SK-N-SH treated with all-trans-retinoic acid at 6 μM for 48 hours (cell line): Measurements from ENCODE around the gene KL.

Experiments used
- ATAC-seq: fragments of 200-7000 bp; cut with Tn5 transposase; 3 replicates; pipeline ENCODE4 v1.9.1; 2020; ENCODE audit warnings: mild to moderate bottlenecking, moderate library complexity
- ARNTL ChIP-seq: fragments of 450-650 bp; formaldehyde crosslinking; IDR thresholded peaks from 2 replicates; pipeline ENCODE4 v1.5.0; 2020; ENCODE audit warnings: low read depth, mild to moderate bottlenecking, moderate library complexity, borderline replicate concordance
- BACH2 ChIP-seq: fragments of 250-450 bp; sonication (Bioruptor Pico); IDR thresholded peaks from 2 replicates; pipeline ENCODE4 v1.9.0; 2021; ENCODE audit warnings: mild to moderate bottlenecking, borderline replicate concordance
- CREB5 ChIP-seq: fragments of 250-450 bp; sonication (Bioruptor Pico); IDR thresholded peaks from 2 replicates; pipeline ENCODE4 v1.5.1; 2020; ENCODE audit warnings: low read depth, mild to moderate bottlenecking, moderate library complexity
- CSDC2 ChIP-seq: fragments of 250-450 bp; sonication (Bioruptor Pico); IDR thresholded peaks from 2 replicates; pipeline ENCODE4 v1.5.0; 2020; ENCODE audit warnings: mild to moderate bottlenecking, moderate library complexity
- CSRNP3 ChIP-seq: fragments of 250-450 bp; sonication (Bioruptor Pico); IDR thresholded peaks from 2 replicates; pipeline ENCODE4 v1.5.1; 2021; ENCODE audit warnings: mild to moderate bottlenecking, moderate library complexity
- ESRRG ChIP-seq: fragments of 250-450 bp; sonication (Bioruptor Pico); IDR thresholded peaks from 2 replicates; pipeline ENCODE4 v1.6.1; 2021; ENCODE audit warnings: mild to moderate bottlenecking
- ISL1 ChIP-seq: fragments of 250-450 bp; sonication (Bioruptor Pico); IDR thresholded peaks from 2 replicates; pipeline ENCODE4 v2.1.2; 2022; ENCODE audit warnings: mild to moderate bottlenecking, moderate library complexity
- OSR1 ChIP-seq: fragments of 250-450 bp; sonication (Bioruptor Pico); IDR thresholded peaks from 2 replicates; pipeline ENCODE4 v1.8.0; 2022; ENCODE audit warnings: moderate library complexity, mild to moderate bottlenecking, inconsistent platforms
- PATZ1 ChIP-seq: fragments of 250-450 bp; sonication (Bioruptor Pico); IDR thresholded peaks from 2 replicates; pipeline ENCODE4 v1.8.0; 2020; ENCODE audit warnings: mild to moderate bottlenecking, moderate library complexity, borderline replicate concordance
- PPARA ChIP-seq: fragments of 250-450 bp; sonication (Bioruptor Pico); IDR thresholded peaks from 2 replicates; pipeline ENCODE4 v1.5.0; 2020; ENCODE audit warnings: mild to moderate bottlenecking, borderline replicate concordance
- SNAI2 ChIP-seq: fragments of 250-450 bp; sonication (Bioruptor Pico); IDR thresholded peaks from 2 replicates; pipeline ENCODE4 v1.5.0; 2020; ENCODE audit warnings: mild to moderate bottlenecking, moderate library complexity
- TCF4 ChIP-seq: fragments of 250-450 bp; sonication (Bioruptor Pico); IDR thresholded peaks from 2 replicates; pipeline ENCODE4 v1.8.0; 2021; ENCODE audit warnings: mild to moderate bottlenecking, moderate library complexity, borderline replicate concordance
- ZC3H10 ChIP-seq: fragments of 250-450 bp; sonication (Bioruptor Pico); IDR thresholded peaks from 2 replicates; pipeline ENCODE4 v1.5.1; 2021; ENCODE audit warnings: mild to moderate bottlenecking, moderate library complexity
- ZFP3 ChIP-seq: fragments of 250-450 bp; sonication (Bioruptor Pico); IDR thresholded peaks from 2 replicates; pipeline ENCODE4 v1.5.0; 2020; ENCODE audit warnings: mild to moderate bottlenecking, moderate library complexity
- ZFP30 ChIP-seq: fragments of 450-650 bp; formaldehyde crosslinking; IDR thresholded peaks from 2 replicates; pipeline ENCODE4 v1.5.0; 2022; ENCODE audit warnings: mild to moderate bottlenecking, moderate library complexity
- ZNF565 ChIP-seq: fragments of 450-650 bp; formaldehyde crosslinking; conservative IDR thresholded peaks from 2 replicates; pipeline ENCODE4 v1.5.0; 2020; ENCODE audit warnings: low read depth, mild to moderate bottlenecking, moderate library complexity
- ZNF8 ChIP-seq: fragments of 450-650 bp; formaldehyde crosslinking; IDR thresholded peaks from 2 replicates; pipeline ENCODE4 v1.5.0; 2020; ENCODE audit warnings: mild to moderate bottlenecking, moderate library complexity

Gene KL

GRCh38 chr13:33083054-33083453 is 66.8 kb downstream of the KL start:
- TF ChIP-seq PPARA (CRISPR knock-in tag) (no peak), CREB5 (no peak), PATZ1 (no peak), ISL1 (no peak), ZC3H10 (CRISPR knock-in tag) (no peak)
- TF ChIP-seq, all 23 proteins: peak for 0
- ATAC-seq = no peak

GRCh38 chr13:33087091-33087490 is 70.9 kb downstream of the KL start:
- ATAC-seq = no peak
- TF ChIP-seq ARNTL (CRISPR knock-in tag) = no peak
- TF ChIP-seq CSRNP3 (CRISPR knock-in tag) = no peak
- TF ChIP-seq ZFP30 (CRISPR knock-in tag) = no peak
- TF ChIP-seq CSDC2 (CRISPR knock-in tag) = no peak
- no peak for TF ChIP-seq OSR1 (CRISPR knock-in tag)
- no peak for TF ChIP-seq BACH2 (CRISPR knock-in tag)
- no peak for TF ChIP-seq TCF4 (CRISPR knock-in tag)
- no peak for TF ChIP-seq PATZ1

- TF ChIP-seq ESRRG = no peak
- no peak for ATAC-seq
Observed at GRCh38 chr13:33087790-33088189, 71.6 kb downstream of the KL start.

- TF ChIP-seq PPARA (CRISPR knock-in tag) (no peak), ZNF8 (no peak), ZC3H10 (CRISPR knock-in tag) (no peak), SNAI2 (CRISPR knock-in tag) (no peak), ZNF565 (CRISPR knock-in tag) (no peak), ARNTL (CRISPR knock-in tag) (no peak), ZFP3 (no peak), PATZ1 (no peak), CSRNP3 (CRISPR knock-in tag) (no peak), CREB5 (no peak)
- no peak for ATAC-seq
Observed at GRCh38 chr13:33089311-33089710, 73.1 kb downstream of the KL start.
